VCaP (cell line): Measurements from ENCODE around the gene GALNT18.
"Not testable (repeated sequence)": the region's sequence is repeated elsewhere in the genome, so short reads cannot be mapped to it uniquely, and the experiment has no call there.

Experiments
- H3K27ac ChIP-seq: fragments of 450-650 bp; 2 replicates; pipeline ENCODE4 v1.5.1; 2017
- TF ChIP-seq, protein P1 (sequence below): fragments of 450-650 bp; conservative IDR thresholded peaks from 2 replicates; pipeline ENCODE4 v1.5.1; 2017; ENCODE audit warnings: mild to moderate bottlenecking, moderate library complexity

The GALNT18 gene

DNA sequence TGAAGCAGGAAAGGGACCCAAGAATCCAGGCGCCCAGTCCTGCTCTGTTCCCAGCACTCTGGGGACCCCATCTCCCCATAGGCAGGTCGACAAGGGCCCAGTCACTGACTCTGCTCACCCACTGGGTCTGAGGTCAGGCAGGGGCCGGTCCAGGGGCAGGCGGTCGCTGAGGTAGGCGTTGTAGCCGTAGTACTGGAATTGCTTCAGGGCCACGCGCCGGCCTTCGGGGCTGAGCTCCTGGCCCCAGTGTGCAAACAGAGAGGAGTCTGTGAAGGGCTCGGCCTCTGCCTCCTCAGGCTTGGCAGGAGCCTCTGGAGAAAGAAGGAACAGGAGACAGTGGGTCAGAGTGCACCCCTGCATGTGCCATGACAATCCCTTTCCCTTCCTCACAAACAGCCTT, 173.2 kb downstream of the GALNT18 start:
- H3K27ac ChIP-seq: no peak overlapping the region
- TF ChIP-seq, protein P1, sequence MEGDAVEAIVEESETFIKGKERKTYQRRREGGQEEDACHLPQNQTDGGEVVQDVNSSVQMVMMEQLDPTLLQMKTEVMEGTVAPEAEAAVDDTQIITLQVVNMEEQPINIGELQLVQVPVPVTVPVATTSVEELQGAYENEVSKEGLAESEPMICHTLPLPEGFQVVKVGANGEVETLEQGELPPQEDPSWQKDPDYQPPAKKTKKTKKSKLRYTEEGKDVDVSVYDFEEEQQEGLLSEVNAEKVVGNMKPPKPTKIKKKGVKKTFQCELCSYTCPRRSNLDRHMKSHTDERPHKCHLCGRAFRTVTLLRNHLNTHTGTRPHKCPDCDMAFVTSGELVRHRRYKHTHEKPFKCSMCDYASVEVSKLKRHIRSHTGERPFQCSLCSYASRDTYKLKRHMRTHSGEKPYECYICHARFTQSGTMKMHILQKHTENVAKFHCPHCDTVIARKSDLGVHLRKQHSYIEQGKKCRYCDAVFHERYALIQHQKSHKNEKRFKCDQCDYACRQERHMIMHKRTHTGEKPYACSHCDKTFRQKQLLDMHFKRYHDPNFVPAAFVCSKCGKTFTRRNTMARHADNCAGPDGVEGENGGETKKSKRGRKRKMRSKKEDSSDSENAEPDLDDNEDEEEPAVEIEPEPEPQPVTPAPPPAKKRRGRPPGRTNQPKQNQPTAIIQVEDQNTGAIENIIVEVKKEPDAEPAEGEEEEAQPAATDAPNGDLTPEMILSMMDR: no peak

DNA sequence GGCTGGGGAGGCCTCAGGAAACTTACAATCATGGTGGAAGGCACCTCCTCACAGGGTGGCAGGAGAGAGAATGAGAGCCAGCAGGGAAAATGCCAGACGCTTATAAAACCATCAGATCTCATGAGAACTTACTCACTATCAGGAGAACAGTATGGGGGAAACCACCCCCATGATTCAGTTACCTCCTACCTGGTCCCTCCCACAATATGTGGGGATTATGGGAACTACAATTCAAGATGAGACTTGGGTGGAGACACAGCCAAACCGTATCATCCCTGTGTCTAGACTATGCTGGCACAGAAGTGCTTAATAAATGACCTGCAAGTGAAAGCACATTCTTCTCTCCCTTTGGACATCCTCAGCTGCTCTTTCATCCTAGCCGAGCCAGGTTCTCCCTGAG, 174.2 kb downstream of the GALNT18 start:
- H3K27ac ChIP-seq: not testable (repeated sequence)

DNA sequence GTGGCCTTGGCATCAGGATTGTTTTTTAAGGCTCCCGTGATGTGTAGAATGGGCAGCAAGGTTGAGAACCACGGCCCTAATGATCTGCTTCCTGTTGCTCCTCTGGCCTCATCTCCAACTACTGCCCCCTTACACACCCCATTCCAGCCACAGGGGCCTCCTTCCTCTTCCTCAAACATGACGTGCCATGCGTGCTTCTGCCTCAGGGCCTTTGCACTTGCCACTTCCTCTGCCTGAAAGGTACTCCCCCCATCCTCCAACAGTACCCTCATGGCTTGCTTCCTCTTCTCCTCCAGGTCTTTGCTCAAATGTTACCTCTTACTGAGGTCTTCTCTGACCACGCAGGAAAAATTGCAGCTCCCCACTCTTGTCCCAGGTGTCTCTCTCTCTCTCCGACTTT, 174.8 kb downstream of the GALNT18 start:
- no peak overlapping the region for H3K27ac ChIP-seq
- TF ChIP-seq, protein P1: no peak

DNA sequence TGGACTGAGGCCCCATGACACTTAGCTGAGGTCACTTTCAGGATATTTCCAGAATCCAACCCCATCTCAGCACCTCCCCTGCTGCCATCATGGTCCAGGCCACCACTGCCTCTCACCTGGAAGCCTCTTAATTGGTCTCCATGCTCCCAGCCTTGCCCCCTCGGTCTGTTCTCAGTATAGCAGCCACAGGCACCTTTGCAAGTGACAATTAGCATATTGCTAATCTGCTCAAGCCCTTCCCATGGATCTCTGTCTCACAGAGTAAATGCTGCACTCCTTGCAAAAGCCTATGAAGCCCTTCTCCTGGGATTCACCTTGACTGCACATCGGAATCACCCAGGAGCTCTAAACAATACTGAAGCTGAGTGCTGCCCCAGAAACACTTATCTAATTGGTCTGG, 175.2 kb downstream of the GALNT18 start:
- TF ChIP-seq, protein P1: no peak
- H3K27ac ChIP-seq: no peak overlapping the region

DNA sequence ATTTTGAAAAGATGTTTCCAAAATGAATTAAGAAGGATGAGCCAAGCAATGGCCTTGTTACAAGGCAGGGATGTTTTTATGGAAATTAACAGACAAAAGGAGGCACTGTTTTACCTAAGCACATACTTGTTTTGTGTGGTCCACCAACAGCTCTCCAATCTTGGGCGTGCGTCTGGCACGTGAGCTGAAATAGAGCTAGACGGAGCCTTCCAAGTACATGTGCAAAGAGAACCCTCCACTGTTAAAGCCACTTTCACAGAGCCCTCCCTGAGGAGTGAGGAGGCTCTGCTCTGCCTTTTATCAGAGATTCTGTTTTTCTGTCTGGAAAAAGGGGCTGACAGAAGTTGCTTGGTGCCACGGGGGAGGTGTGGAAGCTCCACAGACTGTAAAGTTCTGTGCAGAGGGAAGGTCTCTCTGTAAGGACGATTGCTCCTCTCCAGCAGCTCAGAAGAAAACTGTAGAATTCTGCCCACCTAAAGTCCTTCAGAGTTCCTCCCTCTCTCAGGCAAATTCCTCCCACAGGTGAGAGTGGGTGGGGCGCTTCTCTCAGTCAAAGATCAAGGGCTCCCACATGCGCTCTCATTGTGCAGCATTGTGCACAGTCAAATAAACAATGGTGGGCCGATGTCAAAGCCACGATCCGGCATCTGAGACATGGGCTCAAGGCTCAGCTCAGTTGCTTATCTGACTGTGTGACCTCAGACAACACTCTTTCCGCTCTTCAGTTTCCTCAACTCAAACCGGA, 176.2 kb downstream of the GALNT18 start:
- TF ChIP-seq, protein P1: no peak
- no peak overlapping the region for H3K27ac ChIP-seq

DNA sequence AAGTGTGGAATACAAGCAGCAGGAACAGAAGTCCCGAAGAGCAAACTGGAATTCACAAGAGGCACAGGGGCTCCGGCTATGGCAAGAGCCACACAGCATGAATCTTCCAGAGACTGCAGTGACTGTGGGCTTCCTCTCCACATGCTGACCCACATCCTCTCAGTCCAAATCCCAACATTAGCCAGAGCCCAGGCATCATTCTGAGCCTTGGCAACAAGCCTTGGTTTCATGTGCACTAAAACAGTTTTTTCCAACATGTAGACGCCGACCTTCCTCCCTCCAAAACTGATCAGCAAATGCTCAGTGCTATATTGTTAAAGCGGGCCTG, 177.0 kb downstream of the GALNT18 start:
- TF ChIP-seq, protein P1: no peak
- H3K27ac ChIP-seq: no peak overlapping the region

DNA sequence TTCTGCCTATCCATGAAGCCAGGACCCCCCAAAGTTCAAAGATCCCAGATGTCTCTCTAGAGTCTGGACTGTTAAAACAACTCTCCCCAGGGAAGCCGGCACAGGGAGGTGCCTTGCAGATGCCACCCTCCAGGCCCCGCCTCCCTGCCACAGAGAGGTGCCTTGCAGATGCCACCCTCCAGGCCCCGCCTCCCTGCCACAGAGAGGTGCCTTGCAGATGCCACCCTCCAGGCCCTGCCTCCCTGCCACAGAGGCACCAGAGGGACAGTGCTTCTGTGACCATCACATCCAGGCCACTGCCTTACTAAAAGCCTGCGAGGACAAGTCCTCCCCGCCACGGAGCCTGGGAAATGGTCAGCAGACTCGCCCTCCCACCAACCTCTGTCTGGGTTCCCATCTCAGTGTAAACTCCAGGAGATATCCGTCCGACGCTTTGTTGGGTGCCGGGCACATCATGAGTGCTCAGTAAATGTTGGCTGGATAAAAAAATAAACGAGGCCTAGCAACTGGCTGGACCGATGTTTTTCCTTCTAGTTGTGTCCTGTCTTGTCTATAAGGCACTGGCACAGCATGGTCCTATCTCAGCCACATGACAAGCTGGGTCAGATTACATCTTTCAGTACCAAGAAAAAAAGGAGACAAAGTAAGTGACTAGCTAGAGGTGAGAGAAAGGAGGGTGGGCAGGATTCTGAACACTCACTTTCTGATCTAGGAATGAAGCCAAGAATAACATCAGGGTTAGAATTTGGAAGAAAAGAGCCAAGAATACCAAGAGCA, 177.6 kb downstream of the GALNT18 start:
- TF ChIP-seq, protein P1: no peak
- H3K27ac ChIP-seq: no peak overlapping the region

DNA sequence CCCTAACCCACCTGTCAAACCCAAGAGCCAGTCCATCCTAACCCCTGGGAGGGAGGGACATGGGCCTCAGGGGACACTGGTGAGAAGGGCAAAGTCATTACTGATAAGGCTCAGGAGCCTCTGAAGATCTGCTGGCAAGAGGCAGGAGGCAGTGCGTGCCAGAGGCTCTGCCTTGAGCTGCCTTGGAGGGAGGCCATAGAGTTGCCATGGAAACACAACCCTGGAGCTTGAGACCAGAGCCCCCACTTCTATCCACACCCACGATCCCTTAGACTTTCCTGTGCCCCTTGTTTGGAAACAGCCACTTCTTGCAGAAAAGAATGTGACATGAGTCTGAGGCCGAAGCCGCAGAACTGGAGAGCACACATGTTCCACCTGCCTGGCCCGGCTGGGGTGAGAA, 179.0 kb downstream of the GALNT18 start:
- TF ChIP-seq, protein P1: no peak
- H3K27ac ChIP-seq: no peak overlapping the region
